ENCODE measurements around the gene SAP30.

The SAP30 gene

GRCh38 chr4:173367285-173367684 is 3.5 kb upstream of the SAP30 start:
- DNase-seq (ENCODE audit: low read depth in 1 of 2, low spot score in 1 of 2), result no peak

DNA sequence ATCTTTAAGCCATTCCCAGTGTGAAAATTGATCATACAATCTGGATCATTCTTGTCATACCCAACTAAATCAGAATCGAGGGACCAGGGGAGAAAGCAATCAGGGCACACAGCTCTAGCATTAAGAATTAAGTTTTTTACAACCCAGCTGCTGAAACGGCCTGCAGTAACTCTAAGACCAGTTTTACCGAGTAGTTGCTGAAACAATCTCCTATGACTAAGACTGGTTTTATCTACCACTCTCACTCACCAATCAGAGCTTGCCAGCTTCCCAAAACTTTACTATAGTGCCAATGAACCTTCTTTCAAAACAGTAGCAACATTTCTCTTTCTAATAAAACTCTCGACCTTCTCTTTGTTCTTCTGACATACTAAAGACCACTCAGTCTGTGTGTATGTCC is 2.8 kb upstream of the SAP30 start:
- no peak for DNase-seq (ENCODE audit: low read depth in 1 of 2, low spot score in 1 of 2)

DNA sequence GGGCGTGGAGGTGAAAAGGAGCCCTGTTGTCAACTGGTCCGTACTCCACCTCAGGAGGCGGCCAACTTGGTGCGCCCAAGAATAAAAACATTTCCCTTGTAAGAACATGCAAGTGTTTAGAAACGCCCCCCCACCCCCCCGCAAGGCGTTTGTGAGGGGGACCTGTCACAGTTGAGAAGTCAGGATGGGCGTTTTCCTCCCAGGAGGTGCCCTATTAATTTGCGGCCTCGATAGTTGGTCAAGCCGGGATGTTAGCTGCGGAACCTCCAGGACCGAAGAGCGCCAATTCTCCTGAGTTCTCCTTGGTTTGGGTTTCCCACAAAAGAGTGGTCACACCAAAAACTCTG is 651 bp upstream of the SAP30 start:
- peak; percentile 21 to 39 for DNase-seq (ENCODE audit: low read depth in 1 of 2, low spot score in 1 of 2)

DNA sequence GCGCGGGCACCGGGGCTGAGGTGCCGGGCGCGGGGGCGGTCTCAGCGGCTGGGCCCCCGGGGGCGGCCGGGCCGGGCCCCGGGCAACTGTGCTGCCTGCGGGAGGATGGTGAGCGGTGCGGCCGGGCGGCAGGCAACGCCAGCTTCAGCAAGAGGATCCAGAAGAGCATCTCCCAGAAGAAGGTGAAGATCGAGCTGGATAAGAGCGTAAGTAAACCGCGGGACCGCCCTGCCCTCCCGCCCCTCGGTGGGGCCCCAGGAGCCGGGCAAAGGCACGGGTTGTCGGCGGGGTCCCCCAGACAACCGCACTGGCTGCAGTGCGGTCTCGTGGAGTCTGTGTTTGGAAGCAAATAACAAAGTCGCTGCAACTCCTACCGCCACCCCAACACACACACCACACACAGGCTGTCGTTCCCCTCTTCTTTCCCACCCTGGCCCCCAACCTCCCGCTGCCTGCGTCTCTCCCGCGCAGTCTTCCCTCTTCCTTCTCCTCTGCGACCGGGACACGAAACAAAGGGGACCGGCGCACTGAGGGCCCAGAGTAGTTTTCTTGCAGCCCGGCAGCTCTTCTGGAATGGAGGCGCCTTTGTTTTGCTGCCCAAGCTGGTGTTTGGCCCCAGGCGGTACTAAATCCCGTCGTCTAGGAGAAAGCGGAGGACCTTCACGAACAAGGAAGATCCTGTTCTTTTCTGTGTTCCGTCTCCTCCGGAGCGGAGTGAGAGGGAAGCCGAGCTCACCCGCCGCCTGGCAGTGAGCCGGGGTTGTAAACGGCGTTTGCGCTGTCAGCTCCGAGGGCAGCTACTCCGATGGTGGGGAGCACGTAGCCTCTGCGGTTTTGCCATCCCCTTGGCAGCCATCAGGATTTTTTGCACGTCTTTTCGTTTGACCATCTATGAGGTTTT is 788 bp downstream of the SAP30 start:
- DNase-seq (ENCODE audit: low read depth in 1 of 2, low spot score in 1 of 2), result peak; percentile 10 to 31

GRCh38 chr4:173374588-173374987 is 3.8 kb downstream of the SAP30 start:
- no peak for DNase-seq (ENCODE audit: low read depth in 1 of 2, low spot score in 1 of 2)

GRCh38 chr4:173379929-173380328 is 9.2 kb downstream of the SAP30 start:
- no peak for DNase-seq (ENCODE audit: low read depth in 1 of 2, low spot score in 1 of 2)

- no peak for DNase-seq (ENCODE audit: low read depth in 1 of 2, low spot score in 1 of 2)
These were observed 10.2 kb downstream of the SAP30 start for GRCh38 chr4:173380987-173381386.

DNA sequence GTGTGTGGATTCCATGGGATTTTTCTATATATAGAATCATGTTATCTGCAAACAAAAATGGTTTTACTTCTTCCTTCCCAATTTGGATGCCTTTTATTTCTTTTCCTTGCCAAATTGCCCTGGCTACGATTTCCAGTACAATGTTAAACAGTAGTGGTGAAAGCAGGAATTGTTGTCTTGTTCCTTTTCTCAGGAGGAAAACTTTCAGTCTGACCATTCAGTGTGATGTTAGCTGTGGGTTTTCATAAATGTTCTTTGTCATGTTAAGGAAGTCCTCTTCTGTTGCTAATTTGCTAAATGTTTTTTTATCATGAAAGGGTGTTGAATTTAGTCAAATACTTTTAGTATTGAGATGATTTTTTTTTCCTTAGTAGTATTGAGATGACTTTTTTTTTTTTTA is 10.9 kb downstream of the SAP30 start:
- no peak for DNase-seq (ENCODE audit: low read depth in 1 of 2, low spot score in 1 of 2)

- no peak for DNase-seq (ENCODE audit: low read depth in 1 of 2, low spot score in 1 of 2)
These were observed 11.6 kb downstream of the SAP30 start for GRCh38 chr4:173382349-173382748.

- no peak for DNase-seq (ENCODE audit: low read depth in 1 of 2, low spot score in 1 of 2)
These were observed 16.0 kb downstream of the SAP30 start for GRCh38 chr4:173386751-173387150.

GRCh38 chr4:173391701-173392100 is 20.9 kb downstream of the SAP30 start:
- DNase-seq (ENCODE audit: low read depth in 1 of 2, low spot score in 1 of 2), result no peak

- no peak for DNase-seq (ENCODE audit: low read depth in 1 of 2, low spot score in 1 of 2)
These were observed 26.9 kb downstream of the SAP30 start for GRCh38 chr4:173397604-173398003.

DNA sequence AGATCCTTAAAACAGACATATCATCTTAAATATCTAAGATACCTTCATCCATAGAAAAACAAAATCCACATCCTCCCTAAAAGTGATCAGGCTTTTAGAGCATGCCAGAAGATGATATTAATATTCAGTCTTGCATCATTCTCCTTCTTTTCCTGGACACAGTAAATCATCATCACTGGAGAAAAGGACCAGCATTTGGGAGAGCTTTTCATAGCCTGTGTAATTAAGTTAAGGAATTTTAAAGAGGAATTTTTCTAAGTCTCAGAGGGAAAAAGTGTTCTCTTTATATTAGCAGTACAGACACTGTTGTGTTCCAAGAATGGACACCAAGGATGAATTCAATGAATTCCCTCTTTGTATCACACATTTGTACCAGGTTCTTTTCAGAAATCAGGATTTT is 27.5 kb downstream of the SAP30 start:
- no peak for DNase-seq (ENCODE audit: low read depth in 1 of 2, low spot score in 1 of 2)

GRCh38 chr4:173398779-173399415 is 28.1 kb downstream of the SAP30 start, which contains the start of gene SCRG1:
SCRG1 (minus strand) TSS chr4:173399116; CDS start chr4:173391414, 7,702 bp downstream.
- DNase-seq (ENCODE audit: low read depth in 1 of 2, low spot score in 1 of 2), result no peak

GRCh38 chr4:173401063-173401462 is 30.3 kb downstream of the SAP30 start:
- DNase-seq (ENCODE audit: low read depth in 1 of 2, low spot score in 1 of 2), result no peak

DNA sequence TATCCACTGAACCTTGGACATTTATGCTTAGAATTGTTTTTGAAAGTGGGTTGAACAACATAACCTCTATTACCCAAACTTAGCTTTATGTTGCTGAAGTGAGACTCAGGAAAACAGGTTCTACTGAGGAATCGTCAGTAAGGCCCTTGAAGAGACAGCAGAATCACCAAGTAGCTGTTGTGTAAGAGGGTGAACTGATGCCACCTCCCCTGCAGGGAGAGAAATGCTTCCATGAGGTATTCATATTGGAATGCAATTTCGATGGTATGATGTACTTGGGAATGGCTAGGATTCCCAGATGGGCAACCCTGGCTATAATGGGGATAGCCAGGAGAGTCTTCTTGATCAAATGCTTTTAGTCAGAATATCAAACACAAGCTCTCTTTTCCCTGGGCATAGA is 32.3 kb downstream of the SAP30 start:
- DNase-seq (ENCODE audit: low read depth in 1 of 2, low spot score in 1 of 2), result no peak

DNA sequence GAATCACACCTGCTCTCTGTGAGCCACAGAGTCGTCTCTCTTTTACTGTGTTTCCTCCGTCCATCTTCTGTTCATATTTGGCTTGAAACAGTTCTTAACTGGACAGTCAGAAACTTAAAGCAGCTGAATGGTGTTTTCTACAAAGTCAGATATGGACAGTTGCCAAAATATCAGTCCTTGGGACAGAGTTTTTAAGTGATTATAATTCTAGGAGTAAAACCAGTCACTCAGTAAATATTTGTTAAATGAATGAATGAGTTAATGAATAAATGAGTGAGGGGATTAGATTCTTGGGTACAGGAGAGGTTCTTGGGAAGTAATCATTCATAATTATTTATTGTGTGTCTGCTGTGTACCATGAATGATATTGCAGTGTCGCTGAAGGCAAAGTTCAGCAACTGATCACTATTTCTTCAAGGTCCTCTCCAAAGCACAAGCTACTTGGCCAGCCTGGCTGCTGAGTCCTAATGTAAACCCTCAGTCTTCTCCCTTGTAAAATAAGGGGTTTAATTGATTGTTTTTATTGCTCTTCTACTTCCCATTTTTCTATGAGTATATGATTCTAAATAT is 33.6 kb downstream of the SAP30 start:
- DNase-seq (ENCODE audit: low read depth in 1 of 2, low spot score in 1 of 2), result no peak

DNA sequence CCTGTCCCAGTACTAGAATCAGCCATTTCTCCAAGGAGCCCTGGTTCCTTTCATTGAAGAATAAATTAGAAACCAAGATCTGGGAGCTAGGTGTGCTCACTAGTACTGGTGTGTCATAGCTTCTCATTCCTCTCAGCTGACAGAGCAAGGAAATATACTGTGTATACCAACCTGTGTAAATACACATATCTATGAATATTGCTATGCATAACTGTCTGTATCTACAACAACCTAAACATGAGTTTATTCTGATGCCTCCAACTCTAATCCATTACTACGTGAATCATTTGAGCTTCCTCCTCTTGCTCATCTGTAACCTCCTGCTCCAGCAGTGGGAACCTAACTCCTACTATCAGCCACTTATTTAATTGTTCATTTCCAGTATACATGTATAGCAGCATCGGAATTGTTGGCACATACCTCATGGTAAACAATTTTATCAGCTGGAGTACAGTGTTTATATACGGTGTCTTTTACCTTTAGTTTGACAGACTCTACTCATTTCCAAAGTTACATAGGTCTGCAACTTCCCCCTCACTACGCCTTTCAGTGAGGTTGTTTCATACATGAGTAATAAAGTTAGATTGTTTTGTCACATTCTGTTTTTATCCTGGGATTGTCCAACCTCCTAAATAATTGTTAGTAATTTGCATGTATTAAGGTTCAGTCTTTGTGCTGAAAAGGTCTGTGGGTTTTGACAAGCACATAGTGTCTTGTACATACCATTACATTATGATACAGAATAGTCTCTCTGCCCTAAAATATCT is 35.3 kb downstream of the SAP30 start:
- no peak for DNase-seq (ENCODE audit: low read depth in 1 of 2, low spot score in 1 of 2)

DNA sequence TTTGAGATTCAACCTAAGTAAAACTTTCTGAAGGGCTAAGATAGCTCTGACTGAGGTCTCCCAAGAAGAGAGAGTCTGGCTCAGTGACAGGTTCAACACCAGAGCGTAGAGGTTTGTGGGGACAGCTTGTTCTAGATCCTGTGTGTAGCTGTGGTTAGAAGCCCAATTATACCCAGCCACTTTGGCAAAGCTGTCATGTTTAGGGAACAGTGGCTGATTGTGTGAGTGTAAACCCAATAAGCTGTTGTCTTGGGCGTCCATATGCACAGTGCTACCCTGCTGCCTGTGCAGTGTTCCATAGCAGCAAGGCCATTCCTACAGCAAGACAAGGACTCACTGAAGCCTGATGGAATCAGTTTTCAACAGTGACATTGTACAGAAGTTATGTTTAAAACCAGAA is 39.3 kb downstream of the SAP30 start:
- no peak for DNase-seq (ENCODE audit: low read depth in 1 of 2, low spot score in 1 of 2)

DNA sequence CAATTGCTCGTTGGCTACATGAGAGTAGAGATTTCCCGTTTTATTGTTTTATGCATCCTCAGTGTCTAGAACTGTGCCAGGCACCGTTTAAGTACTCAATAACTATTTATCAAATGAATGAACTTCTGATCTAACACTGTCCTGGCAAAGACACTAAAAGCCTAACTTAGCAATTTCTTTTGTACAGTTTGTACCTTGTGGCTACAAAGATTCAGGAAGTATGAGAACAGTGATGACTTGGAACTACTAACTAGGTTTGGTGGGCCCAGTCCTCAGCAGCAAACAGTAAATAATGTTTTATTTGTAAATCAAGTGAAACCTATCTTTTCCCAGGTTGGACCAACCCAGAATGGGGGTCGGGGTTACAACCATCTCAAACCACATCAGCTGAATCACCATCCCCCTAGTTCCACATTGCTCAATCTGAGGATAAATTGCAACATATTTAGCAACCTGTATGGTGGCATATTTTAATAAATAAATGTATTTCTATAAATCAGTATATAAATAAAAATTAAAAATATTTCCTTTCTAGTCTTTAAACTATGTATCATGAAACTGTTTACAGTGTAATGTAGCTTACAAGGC is 40.4 kb downstream of the SAP30 start:
- no peak for DNase-seq (ENCODE audit: low read depth in 1 of 2, low spot score in 1 of 2)

DNA sequence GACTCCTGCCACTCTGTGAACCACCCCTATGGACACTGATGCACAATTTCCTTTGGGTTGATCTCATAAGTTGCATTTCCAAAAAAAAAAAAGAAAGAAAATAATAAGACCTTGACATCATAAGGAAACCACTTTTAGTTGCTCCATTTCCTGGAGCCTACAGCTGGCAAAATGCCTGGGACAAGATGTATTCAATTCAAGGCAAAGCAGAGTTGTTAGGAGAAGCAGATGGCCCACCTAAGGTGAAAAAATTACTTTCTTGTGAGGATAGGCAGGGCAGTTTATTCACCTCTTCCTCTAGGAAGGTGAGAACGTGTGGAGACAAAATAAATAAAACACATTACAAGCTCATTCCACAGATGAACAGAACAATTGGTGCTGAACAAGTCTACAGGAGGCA is 42.3 kb downstream of the SAP30 start:
- no peak for DNase-seq (ENCODE audit: low read depth in 1 of 2, low spot score in 1 of 2)

Data from stimulated activated CD4-positive, alpha-beta T cell treated with anti-CD3 and anti-CD28 coated beads, Interleukin-15, amount 100 ng/mL, for 1 hour (primary cell).